Stomach (tissue), 9 donors: ENCODE data around the gene RNF130. TPM values are rescaled to one million over a fixed set of nuclear protein-coding genes. Genes with fewer than 3 reads are reported as not detected.

Experiments used
- DNase-seq, 2 donors: peaks; one replicate each; pipeline versions ENCODE4 v3.0.0 to v3.0.0-alpha.2; 2013 to 2019
- H3K27ac ChIP-seq, 5 donors: fragments of 200-600 bp in 4 of 5; sonication (generic) in 4 of 5; one replicate each; pipeline ENCODE4 v1.5.1; 2013 to 2019; ENCODE audit warnings: mild to moderate bottlenecking in 1 of 5, moderate library complexity in 1 of 5
- H3K27me3 ChIP-seq, 3 donors: fragments of 200-600 bp; sonication (generic); one replicate each; pipeline ENCODE4 v1.5.1; 2017 to 2019; ENCODE audit warnings: mixed run types in 1 of 3
- H3K36me3 ChIP-seq, 4 donors: fragments of 200-600 bp; sonication (generic); 1 replicate in 3 of 4; 2 replicates in 1 of 4; pipeline ENCODE4 v1.5.1; 2016 to 2019
- H3K4me1 ChIP-seq, 4 donors: fragments of 200-600 bp; sonication (generic); one replicate each; pipeline ENCODE4 v1.5.1; 2016 to 2019
- H3K4me3 ChIP-seq, 4 donors: fragments of 200-600 bp; sonication (generic) in 3 of 4; one replicate each; pipeline ENCODE4 v1.5.1; 2016 to 2019; ENCODE audit warnings: mild to moderate bottlenecking in 1 of 4
- H3K9me3 ChIP-seq, 4 donors: fragments of 200-600 bp; sonication (generic); one replicate each; pipeline ENCODE4 v1.5.1; 2016 to 2019
- CTCF ChIP-seq, 7 experiments: fragments of 450-650 bp in 4 of 7; fragments of 200-600 bp in 3 of 7; sonication (generic) in 3 of 7; IDR thresholded peaks; one replicate each; pipeline ENCODE4 v1.5.1; 2016 to 2019; ENCODE audit warnings: antibody characterized with exemption in 7 of 7, control low read depth in 2 of 7, mild to moderate bottlenecking in 1 of 7
- EP300 ChIP-seq: sonication (generic); formaldehyde crosslinking; IDR thresholded peaks from one replicate; pipeline ENCODE4 v1.6.1; 2017; ENCODE audit warnings: antibody characterized with exemption
- POLR2A ChIP-seq, 4 donors: fragments of 450-650 bp; IDR thresholded peaks; one replicate each; pipeline ENCODE4 v1.6.1; 2016; ENCODE audit warnings: antibody characterized with exemption in 4 of 4, control low read depth in 2 of 4, mild to moderate bottlenecking in 1 of 4, moderate library complexity in 1 of 4
- POLR2AphosphoS5 ChIP-seq, 3 donors: sonication (generic); formaldehyde crosslinking; IDR thresholded peaks; one replicate each; pipeline ENCODE4 v1.6.1; 2016; ENCODE audit warnings: antibody characterized with exemption in 3 of 3
- WGBS, 5 donors: extraction: QIAGEN DNeasy Blood & Tissue Kit in 3 of 5; methylation state at CpG; one replicate each; pipeline versions ENCODE4 v1.1.5 to v1.1.7; 2013 to 2018; 5-methylcytosine and 5-hydroxymethylcytosine counted together
- intact Hi-C: fragments of 100-400 bp; cut with DNase I; formaldehyde crosslinking; loops from one replicate; pipeline ENCODE4 v1.15.1; 2023; ENCODE audit warnings: low total_unique reads
- polyA plus RNA-seq, 3 donors: library from polyadenylated mRNA; stranded (reverse); fragments of 200-250 nt; gene quantifications; one replicate each; pipeline ENCODE4 v1.2.3, GENCODE V29; 2013
- total RNA-seq, 5 donors: library from RNA; depleted of rRNA; stranded (reverse); fragments of >200 nt; gene quantifications; one replicate each; pipeline versions ENCODE4 v1.1.0 to v1.2.3, GENCODE V29; 2014 to 2016
- donor health status: healthy with polysubstance abuse.
- donor health status: Bipolar disorder and iron deficiency.
- donor health status: healthy.

RNF130 gene
- total and polyA plus RNA-seq, 8 donors = 27.0 to 87.8 (median 56.1) TPM

GRCh38 chr5:180081481-180081880, 9.9 kb upstream of the RNF130 start:
- no peaks in the 10 kb centered on the region for H3K36me3 ChIP-seq
- 79 to 84% (median 82%) methylated on average over 5 of the region's 5 CpGs for WGBS, 5 donors
- intact Hi-C loops = loop anchor here (10.0 kb wide), 1 partner anchor 167 kb away; no protein-coding TSS in a partner anchor
- TF ChIP-seq EP300 = no peak
- no peak for TF ChIP-seq POLR2AphosphoS5 (IDR thresholded peaks at IDR 0.05)
- TF ChIP-seq CTCF (IDR thresholded peaks at IDR 0.05) = no peak
- TF ChIP-seq POLR2A (IDR thresholded peaks at IDR 0.05) = no peak
- H3K9me3 ChIP-seq = no peaks in the 10 kb centered on the region
- peaks cover 0 to 15% (median 0%) of the 10 kb centered on the region in 3 donors for H3K27me3 ChIP-seq
- H3K4me3 ChIP-seq = no peak overlapping the region
- H3K27ac ChIP-seq = no peak overlapping the region
- H3K4me1 ChIP-seq = peaks cover 0 to 17% (median 13%) of the 10 kb centered on the region in 4 donors
- DNase-seq = no peak

- no peak for DNase-seq
- intact Hi-C loops = loop anchor here (10.0 kb wide), 1 partner anchor 166 kb away; no protein-coding TSS in a partner anchor
- WGBS, 5 donors = 78 to 88% (median 83%) methylated on average over 24 of the region's 24 CpGs
- Histone ChIP-seq H3K27ac (no peak overlapping the region), H3K4me1 (peaks cover 0 to 12% (median 11%) of the 10 kb centered on the region in 4 donors), H3K36me3 (no peaks in the 10 kb centered on the region), H3K9me3 (no peaks in the 10 kb centered on the region), H3K4me3 (no peak overlapping the region), H3K27me3 (peaks cover 0 to 15% (median 0%) of the 10 kb centered on the region in 3 donors)
- TF ChIP-seq POLR2AphosphoS5 (IDR thresholded peaks at IDR 0.05) (peak in 1 of 3 donors; percentile 6), POLR2A (IDR thresholded peaks at IDR 0.05) (no peak)
Observed at GRCh38 chr5:180080486-180081280, 9.1 kb upstream of the RNF130 start.

DNA sequence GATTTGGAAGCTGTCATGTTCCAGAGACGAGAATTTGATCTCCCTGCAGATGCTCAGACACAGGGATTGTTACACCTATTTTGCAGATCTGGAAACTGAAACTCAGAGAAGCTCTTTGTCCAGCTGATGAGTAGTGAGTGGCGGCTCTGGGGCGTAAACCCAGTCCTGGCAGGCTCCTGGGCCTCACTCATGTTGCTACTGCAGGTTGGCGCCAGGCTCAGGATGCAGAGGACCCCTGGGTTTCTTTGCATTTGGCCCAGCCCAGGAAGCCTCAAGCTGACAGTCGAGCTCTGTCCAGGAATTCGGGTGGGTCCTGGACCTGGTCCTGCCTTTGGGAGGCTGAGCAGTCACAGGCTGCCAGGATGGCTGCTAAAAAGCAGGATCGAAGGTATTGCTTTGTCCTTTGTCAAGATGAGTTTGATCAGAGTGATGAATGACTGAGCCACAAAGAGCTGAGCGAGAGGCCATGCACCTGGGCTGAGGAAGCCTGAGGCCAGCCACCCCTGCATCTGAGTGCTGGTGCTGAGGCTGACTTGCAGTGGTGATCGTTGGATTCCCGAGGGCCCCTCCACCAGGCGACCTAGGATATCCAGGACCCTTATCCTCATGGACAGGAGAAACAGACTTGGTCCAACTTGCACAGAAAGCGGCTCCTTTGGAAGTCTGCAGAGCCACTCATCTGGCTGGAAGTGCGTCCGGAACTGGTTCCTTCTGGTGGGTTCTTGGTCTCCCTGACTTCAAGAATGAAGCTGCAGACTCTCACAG, 8.3 kb upstream of the RNF130 start:
- Histone ChIP-seq H3K4me3 (no peak overlapping the region), H3K9me3 (no peaks in the 10 kb centered on the region), H3K27me3 (peaks cover 0 to 15% (median 0%) of the 10 kb centered on the region in 3 donors), H3K4me1 (peaks cover 0 to 4% (median 3%) of the 10 kb centered on the region in 4 donors), H3K27ac (no peak overlapping the region), H3K36me3 (no peaks in the 10 kb centered on the region)
- intact Hi-C loops = loop anchor here (10.0 kb wide), 1 partner anchor 165 kb away; no protein-coding TSS in a partner anchor
- DNase-seq = no peak
- no peak for TF ChIP-seq POLR2A (IDR thresholded peaks at IDR 0.05)
- no peak for TF ChIP-seq POLR2AphosphoS5 (IDR thresholded peaks at IDR 0.05)
- TF ChIP-seq CTCF (IDR thresholded peaks at IDR 0.05) = no peak
- no peak for TF ChIP-seq EP300
- WGBS, 5 donors = 67 to 82% (median 72%) methylated on average over 10 to 14 of the region's 14 CpGs

DNA sequence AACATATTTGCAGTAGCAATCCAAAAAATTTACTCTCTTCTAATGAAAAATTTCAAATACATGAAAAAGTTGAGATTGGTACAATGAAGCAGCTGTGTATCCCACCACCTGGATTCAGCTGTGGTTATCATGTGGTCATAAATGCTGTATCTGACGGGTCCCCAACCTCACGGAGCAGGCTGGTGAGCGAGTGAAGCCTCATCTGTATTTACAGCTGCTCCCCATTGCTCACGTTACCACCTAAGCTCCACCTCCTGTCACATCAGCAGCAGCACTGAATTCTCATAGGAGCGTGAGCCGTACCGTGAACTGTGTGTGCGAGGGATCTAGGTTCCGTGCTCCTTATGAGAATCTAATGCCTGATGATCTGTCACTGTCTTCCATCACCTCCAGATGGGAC, 6.8 kb upstream of the RNF130 start:
- Histone ChIP-seq H3K27ac (no peak overlapping the region), H3K27me3 (peaks cover 0 to 15% (median 0%) of the 10 kb centered on the region in 3 donors), H3K36me3 (no peaks in the 10 kb centered on the region), H3K9me3 (no peaks in the 10 kb centered on the region), H3K4me1 (no peaks in the 10 kb centered on the region), H3K4me3 (no peak overlapping the region)
- TF ChIP-seq EP300 (no peak), CTCF (IDR thresholded peaks at IDR 0.05) (no peak), POLR2A (IDR thresholded peaks at IDR 0.05) (no peak), POLR2AphosphoS5 (IDR thresholded peaks at IDR 0.05) (no peak)
- WGBS, 5 donors = 79 to 88% (median 86%) methylated on average over 9 of the region's 9 CpGs
- intact Hi-C loops = no loop called here
- DNase-seq = no peak
